Measurements from ENCODE around the gene TMPRSS7.
A peak's percentile ranks its signal among the peaks of the same experiment; 100 is the strongest.
"Not testable (repeated sequence)": the region's sequence is repeated elsewhere in the genome, so short reads cannot be mapped to it uniquely, and the experiment has no call there.

The TMPRSS7 gene

GRCh38 chr3:112012205-112012992 is 22.1 kb upstream of the TMPRSS7 start:
- DNase-seq = no peak

GRCh38 chr3:112013058-112013783 is 21.3 kb upstream of the TMPRSS7 start:
- peak in 1 of 2 donors; percentile 40 for DNase-seq

GRCh38 chr3:112013784-112014143 is 20.8 kb upstream of the TMPRSS7 start:
- no peak for DNase-seq

GRCh38 chr3:112017091-112017490 is 17.4 kb upstream of the TMPRSS7 start:
- no peak for DNase-seq

GRCh38 chr3:112018712-112019111 is 15.8 kb upstream of the TMPRSS7 start:
- DNase-seq = no peak

- DNase-seq = no peak
Measured at GRCh38 chr3:112019716-112020115, 14.8 kb upstream of the TMPRSS7 start.

GRCh38 chr3:112020674-112021085 is 13.9 kb upstream of the TMPRSS7 start:
- no peak for DNase-seq

GRCh38 chr3:112027142-112027541 is 7.4 kb upstream of the TMPRSS7 start:
- no peak for DNase-seq

- no peak for DNase-seq
Measured at GRCh38 chr3:112027826-112028225, 6.7 kb upstream of the TMPRSS7 start.

GRCh38 chr3:112030901-112031300 is 3.6 kb upstream of the TMPRSS7 start:
- DNase-seq = no peak

- DNase-seq = no peak
Measured at GRCh38 chr3:112032098-112032731, 2.3 kb upstream of the TMPRSS7 start.

- no peak for DNase-seq
Measured at GRCh38 chr3:112035241-112035640, 705 bp downstream of the TMPRSS7 start.

- DNase-seq = not testable (repeated sequence)
Measured at GRCh38 chr3:112037194-112037593, 2.7 kb downstream of the TMPRSS7 start.

- DNase-seq = no peak
Measured at GRCh38 chr3:112038863-112039262, 4.3 kb downstream of the TMPRSS7 start.

- no peak for DNase-seq
Measured at GRCh38 chr3:112041321-112041720, 6.8 kb downstream of the TMPRSS7 start.

- no peak for DNase-seq
Measured at GRCh38 chr3:112042842-112043280, 8.3 kb downstream of the TMPRSS7 start.

GRCh38 chr3:112043621-112044201 is 9.2 kb downstream of the TMPRSS7 start:
- peak in 1 of 2 donors; percentile 65 for DNase-seq

GRCh38 chr3:112046599-112046998 is 12.1 kb downstream of the TMPRSS7 start:
- no peak for DNase-seq

- no peak for DNase-seq
Measured at GRCh38 chr3:112047264-112047663, 12.7 kb downstream of the TMPRSS7 start.

GRCh38 chr3:112048911-112049310 is 14.4 kb downstream of the TMPRSS7 start:
- no peak for DNase-seq

GRCh38 chr3:112053229-112053628 is 18.7 kb downstream of the TMPRSS7 start:
- no peak for DNase-seq

GRCh38 chr3:112056451-112056929 is 22.0 kb downstream of the TMPRSS7 start:
- no peak for DNase-seq

- no peak for DNase-seq
Measured at GRCh38 chr3:112059497-112059896, 25.0 kb downstream of the TMPRSS7 start.
